Measurements from ENCODE around the gene CREB3.

CREB3 gene

DNA sequence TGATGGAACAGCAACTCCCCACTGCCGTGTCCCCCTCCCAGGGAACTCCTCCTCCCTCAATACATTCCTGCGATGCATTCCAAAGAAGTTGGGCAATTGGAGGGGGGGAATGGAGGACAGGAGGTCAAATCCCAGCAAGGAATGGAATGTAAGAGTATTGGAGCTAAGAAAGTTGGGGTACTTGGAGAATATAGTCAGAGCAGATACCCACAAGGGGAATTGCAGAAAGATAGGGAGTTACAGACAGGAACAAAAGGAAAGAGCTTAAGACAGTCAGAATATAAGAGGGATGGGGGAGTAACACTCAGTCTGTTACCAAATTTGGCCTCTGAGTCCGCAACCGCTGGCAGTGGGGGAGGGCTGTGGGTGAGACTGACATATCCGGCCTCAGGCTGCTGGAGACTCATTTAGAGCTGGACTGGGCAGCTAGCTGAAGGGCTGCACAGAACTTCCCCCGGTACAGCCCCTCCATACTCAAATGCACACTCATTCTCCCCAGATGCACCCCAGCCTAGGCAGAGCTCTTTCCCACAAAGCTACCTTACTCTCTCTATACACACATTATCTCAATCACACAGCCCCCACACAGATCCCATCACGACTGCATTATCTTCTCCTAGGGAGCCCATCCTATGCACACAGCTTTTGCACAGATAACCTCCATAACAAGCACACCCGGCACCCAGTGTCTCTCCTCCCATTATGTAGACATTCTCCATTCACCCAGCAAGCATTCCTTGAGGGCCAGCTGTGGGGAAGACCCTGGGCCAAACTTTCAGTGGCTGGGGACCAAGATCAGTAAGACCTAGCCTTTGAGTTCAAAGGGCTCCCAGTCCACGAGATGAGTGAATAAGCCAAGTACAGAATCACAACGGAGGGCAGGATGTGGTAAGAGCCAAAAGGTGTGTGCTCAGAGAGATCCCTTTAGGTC lies 4.2 kb upstream of the CREB3 start:
- DNase-seq, result no peak

DNA sequence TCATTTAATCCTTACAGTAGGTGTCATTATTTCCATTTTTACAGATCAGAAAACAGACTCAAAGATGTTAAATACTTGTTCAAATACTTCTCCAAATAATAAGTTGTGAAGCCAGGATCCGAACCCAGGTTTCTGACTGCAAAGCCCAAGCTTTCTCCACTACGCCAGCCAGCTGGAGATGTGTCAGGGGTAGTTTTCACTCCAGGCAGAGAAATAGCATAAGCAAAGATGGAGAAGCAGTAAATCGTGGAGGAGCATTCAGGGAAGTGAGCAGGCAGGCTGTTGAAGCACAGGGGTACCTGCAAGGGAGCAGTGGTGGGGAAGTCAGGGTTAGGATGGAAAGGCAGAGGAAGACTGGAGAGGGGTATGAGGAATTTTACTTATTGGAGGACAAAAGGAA lies 3.4 kb upstream of the CREB3 start:
- DNase-seq, result no peak

DNA sequence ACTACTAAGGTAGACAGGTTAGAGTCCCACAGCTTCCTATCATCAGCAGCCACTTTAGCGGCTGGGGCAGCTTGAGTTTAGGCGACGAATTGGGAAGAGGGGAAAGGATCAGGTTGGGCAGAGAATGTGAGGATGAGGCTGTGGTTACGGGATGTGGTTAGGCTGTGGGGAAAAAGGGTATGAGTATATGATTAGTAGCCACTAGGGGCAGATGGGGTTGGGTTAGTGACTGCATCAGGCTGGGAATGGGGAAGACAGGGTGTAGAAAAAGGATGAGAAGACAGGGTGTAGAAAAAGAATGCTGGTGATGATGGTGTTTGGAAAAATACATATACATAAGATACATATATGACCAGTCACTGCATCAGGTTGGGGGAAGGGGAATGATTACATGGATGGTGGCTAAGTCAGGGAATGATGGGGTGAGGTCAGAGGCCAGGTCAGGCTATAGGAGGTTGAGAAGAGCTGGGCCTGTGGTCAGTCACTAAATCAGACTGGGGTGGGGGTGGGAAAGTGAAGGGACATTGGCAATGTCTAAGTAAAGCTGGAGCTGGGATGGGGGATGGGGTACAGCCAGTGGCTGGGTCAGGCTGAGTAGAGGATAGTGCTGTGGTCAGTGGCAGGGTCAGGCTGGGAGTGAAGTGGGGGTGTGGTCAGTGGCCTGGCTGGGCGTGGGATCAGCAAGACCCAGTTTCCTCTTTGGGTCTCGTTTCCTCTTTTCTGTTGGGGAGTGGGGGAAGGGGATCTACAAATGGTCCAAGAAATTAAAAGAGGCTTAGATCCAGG lies 2.6 kb upstream of the CREB3 start:
- DNase-seq, result no peak

DNA sequence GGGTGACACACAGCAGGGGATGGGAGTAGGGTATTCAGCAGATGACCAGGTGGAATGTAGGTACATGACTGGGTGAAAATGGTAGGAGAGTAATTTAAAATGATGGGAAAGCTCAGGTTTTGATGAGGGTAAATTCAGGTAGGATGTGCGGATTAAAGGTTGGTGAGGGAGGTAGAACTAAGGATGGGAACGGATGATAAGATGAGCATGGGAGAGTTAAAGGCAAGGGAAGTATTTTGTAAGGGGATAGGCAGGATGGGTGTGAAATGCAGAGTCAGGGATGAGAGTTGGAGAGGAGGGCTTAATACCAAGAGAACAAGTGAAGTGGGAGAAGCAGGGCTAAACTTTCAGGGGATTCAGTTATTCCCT lies 2.0 kb upstream of the CREB3 start:
- no peak for DNase-seq

DNA sequence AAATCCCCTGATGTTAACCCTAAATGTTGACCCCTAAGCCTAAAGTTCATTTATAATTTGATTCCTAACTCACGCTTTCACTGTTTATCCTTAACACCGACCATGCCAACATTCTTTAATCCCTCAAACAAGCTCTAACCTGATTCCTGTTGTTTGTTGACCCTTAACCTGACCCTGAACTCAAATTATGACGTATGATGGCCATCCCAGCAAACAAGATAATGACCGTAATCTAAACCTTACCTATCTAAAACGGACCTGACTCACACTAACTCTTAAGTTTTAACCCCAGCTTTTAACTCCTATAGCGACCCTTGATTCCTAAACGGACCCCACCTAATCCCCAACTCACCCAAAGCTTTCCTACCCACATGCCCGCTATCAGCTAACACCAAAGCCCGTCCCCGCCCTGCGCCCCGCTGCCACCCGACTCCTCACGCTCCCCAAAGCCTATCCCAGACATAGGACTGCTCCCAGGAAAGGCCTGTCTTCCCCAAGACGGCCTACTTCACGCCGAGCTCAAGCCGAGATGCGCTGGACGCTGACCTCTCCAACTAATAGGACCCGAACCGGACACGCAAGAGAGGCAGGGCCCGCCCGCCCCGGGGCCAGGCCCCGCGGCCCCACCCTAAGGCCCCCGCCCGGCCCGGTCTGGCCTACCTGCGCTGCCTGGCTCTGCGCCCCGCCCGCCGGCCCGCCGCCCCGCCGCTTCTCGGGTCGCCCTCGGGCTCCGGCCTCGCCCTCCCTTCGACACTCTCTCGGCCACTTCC lies 866 bp upstream of the CREB3 start:
- DNase-seq, result no peak

DNA sequence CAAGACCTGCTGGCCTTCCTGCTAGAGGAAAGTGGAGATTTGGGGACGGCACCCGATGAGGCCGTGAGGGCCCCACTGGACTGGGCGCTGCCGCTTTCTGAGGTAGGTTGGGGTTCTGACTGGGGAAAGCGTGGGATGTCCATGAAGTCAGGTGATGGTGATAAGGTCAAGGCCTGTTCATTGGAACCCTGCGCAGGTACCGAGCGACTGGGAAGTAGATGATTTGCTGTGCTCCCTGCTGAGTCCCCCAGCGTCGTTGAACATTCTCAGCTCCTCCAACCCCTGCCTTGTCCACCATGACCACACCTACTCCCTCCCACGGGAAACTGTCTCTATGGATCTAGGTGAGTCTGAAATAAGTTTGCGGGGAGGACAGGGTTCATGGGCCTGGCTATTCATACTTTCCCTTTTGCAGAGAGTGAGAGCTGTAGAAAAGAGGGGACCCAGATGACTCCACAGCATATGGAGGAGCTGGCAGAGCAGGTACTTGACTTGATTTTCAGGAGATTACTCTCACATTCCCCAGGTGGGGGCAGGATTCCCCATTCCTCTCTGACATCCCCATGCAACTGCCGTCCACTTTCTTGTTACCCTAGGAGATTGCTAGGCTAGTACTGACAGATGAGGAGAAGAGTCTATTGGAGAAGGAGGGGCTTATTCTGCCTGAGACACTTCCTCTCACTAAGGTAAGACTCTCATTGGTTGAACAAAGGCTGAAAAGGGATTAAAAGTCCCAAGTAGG lies 505 bp downstream of the CREB3 start:
- DNase-seq, result peak; percentile 30

DNA sequence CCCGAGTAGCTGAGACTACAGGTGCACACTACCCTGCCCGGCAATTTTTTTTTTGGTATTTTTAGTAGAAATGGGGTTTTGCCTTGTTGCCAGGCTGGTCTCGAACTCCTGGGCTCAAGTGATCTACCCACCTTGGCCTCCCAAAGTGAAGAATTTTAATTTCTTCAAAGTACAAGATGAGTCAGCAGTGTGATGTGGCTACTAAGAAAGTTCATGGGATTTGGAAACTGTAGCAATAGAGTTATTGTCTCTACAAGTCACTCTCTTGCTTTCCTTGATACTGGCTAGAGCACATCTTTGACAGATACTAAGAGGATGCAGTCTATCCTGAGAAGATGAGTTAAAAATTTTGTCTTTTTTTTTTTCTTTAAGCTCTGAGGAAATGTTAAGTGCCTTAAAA lies 1.6 kb downstream of the CREB3 start:
- DNase-seq, result no peak

DNA sequence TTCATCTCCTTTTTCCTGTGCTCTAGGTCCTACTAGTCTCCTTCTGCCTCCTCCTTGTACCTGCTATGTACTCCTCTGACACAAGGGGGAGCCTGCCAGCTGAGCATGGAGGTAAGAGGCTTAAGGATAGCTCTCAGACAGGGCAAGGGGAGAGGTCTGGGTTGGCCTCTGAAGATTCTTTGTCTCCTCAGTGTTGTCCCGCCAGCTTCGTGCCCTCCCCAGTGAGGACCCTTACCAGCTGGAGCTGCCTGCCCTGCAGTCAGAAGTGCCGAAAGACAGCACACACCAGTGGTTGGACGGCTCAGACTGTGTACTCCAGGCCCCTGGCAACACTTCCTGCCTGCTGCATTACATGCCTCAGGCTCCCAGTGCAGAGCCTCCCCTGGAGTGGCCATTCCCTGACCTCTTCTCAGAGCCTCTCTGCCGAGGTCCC lies 3.8 kb downstream of the CREB3 start:
- no peak for DNase-seq

DNA sequence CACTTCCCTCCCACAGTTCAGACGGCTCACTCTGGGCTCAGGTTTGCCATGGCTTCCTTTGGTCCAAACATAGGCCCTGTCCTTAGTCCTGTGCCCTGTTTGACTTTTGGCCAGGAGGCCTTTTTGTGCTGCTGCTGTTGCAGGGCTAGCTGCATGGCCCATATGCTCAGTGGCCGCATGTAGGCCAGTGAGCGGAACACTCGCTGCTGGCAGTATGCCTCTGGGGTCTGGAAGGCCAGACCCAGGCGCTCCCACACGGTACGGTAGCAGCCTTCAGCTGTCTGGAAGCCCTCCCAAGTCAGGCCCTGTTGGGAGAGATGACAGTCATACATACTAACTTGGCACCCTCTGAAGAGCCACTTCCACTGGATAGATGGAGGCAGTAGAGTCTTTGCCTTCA lies 4.7 kb downstream of the CREB3 start:
- DNase-seq, result no peak

DNA sequence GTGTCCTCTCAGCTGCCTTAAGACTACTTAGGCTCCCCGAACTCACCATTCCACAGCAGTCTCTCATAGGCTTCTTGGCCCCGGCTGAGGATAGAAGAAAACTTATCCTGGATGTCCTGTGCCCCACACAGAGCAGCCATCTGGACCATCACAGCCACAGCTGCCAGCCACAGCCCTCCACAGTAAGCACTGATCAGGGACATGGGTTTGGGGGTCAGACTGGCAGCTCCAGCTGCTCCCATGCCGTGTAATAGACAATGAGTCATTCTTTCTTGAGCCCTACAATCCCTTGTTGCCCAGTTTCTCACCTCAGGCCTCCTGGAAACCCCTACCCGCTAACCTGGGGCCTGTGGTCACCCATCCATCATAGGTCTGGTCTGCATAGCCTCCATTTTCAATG lies 5.7 kb downstream of the CREB3 start:
- DNase-seq, result no peak

DNA sequence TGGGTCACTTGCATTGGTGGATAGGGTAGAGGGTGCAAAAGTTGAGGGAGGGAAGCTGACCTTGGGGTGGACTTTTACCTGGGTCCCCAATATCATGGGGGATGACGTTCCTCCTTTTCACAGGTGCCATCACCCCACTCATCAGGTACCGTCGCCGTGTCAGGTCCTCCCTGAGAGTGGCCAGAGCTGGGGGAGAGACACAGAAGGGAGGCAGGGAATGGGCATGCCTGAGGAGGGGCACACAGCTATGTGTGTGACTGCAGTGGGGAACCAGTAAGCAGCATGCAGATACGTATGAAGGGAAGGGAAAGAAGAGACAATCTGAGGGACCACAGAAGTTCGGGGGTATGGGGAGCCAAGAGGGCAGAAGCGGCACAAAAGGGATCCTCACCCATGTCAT lies 6.5 kb downstream of the CREB3 start:
- DNase-seq, result no peak

DNA sequence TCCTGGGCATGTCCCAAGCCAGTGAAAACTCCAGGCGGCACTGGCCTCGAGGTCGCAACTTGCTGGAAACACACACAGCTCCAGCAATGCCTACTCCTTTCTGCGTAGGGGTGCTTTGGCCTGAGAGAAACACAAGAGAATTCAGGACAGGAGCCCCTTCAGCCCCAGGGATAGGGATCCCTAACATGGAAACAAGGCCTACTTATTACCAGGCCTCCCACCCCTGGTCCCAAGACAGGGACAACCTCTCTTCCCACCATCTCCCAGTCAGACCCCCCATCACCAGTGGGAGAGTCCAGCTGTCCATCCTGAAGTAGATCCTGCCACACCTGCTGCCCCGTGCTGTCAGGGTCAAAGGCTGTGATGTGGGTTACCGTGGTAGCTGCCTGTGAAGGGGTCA lies 7.8 kb downstream of the CREB3 start:
- no peak for DNase-seq

DNA sequence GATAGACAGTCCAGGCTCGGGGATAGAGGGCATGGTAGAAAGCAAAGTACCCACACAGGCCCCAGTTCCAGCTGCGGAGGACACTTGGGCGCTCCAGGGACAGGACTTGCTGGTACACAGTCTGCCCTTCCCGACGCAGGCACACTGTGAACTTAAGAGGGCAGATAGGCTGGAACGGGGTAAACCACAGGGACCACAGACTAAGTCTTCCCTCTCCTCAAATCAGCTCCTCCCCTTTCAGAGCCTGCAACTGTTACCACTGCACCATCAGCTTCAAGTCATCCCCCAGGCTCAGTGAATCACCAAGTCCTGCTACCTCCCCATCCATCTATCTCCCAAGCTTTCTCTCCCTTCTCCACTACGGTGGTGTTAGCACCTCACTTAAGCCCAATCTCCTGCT lies 9.3 kb downstream of the CREB3 start:
- DNase-seq, result no peak

DNA sequence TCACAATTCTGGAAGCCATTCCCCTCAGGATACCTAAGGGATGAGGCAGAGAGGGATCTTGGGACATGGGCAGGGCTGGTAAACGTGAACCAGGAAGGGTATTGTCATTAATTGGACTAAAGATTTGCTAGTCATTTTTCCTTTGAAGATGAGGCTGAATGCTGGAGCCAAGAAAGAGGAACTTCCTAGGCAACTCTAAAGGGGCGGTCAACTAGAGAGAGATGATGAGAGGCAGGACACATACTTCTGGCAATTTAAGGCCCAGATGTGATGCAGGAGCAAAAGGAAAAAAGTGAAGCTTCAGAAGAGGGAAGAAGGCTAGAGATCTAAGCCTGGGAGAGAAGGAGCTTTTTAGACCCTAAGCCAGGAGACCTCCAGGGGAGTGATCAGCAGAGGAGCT lies 11.0 kb downstream of the CREB3 start:
- no peak for DNase-seq

DNA sequence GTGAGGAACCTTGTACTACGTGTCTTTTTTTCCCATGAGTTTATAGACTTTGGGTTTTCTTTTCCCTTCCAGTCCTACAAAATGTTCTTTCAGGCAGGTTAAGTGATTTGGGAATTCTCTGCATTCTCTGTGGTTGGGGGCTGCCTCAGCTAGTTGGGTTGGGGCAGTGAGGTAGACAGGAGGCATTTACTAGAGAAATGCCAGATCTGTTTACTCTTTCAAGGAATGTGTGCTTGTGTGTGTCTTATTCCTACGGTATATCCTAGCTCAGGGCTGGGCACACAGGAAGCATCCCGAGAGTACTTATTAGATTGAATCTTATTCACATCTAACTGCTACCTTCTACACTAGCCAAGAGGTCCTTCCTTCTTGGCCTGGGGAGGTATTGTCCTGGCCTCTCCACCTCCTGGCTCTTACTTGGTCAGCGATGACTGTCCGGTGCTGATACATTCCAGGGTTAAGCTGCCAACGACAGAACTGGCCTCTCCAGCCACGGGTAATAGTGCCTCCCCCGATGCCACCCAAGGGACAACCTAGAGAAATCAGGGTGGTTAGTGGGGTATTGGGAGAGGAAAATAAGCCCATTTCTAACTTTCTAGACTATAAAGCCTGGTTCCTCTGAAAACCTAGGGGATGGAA lies 11.5 kb downstream of the CREB3 start:
- no peak for DNase-seq

DNA sequence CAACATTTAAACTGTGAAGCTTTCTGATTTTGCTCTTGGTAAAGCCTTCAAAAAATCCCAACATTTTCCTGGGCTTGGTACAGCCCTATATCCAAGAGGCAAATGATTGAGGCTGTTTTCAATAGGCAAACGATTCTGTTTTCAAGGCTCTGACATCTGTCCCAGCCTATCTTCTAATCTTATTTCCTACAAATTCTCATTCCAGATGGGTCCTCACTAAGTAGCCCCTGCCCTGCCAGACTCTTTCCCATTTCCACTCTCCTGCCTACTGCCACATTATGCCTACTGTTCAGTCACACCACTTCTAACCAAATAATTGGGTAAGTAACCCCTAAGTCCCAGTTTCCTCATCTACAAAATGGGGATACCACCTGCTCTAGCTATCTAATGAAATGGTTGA lies 13.1 kb downstream of the CREB3 start:
- DNase-seq, result no peak

DNA sequence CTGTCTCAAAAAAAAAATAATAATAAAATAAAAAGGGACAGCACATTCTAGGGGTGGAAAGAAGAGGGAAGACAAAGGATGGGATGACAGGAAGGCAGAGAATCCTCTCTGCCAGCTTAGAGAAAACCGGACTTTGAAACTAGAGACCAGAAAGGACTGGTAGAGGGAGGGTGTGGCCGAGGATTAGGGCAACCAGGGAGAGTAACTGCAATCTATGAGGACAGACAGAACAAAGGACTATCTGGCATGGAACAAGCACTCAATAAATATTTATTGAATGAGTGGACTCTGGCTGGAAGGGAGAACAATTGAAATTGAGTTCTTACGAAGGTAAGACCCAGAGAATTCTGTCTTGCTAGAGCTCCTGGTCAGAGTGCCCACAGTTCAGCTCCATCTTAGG lies 14.1 kb downstream of the CREB3 start:
- DNase-seq, result no peak

DNA sequence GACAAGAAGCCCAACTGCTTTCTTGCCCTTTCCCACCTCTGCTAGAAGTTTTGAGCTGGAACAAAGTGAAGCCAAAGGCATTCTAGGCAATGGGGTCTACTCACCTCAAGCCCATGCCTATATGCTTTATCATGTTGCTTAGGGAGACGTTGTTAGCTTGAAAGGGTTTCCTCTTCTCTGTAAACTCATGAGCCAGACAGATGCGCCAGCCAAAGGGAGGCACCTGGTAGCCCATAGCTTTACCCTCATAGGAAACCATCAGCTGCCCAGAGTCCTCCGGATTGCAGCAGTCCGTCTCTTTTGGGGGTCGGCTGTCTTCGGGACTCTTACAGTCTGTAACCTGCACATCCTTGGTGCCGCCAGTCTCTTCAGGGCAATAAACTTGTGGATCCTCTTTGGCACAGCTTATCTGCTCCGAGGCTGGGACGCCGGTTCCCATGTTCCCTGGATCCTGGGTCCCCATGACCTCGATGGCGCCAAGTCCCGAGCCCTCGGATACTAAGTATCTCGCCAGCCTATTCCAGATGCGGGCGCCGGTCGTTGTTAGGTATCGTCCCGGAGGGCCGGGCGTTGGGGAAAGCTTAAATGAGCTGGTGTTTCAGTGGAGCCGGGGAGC lies 15.9 kb downstream of the CREB3 start:
- DNase-seq, result no peak

DNA sequence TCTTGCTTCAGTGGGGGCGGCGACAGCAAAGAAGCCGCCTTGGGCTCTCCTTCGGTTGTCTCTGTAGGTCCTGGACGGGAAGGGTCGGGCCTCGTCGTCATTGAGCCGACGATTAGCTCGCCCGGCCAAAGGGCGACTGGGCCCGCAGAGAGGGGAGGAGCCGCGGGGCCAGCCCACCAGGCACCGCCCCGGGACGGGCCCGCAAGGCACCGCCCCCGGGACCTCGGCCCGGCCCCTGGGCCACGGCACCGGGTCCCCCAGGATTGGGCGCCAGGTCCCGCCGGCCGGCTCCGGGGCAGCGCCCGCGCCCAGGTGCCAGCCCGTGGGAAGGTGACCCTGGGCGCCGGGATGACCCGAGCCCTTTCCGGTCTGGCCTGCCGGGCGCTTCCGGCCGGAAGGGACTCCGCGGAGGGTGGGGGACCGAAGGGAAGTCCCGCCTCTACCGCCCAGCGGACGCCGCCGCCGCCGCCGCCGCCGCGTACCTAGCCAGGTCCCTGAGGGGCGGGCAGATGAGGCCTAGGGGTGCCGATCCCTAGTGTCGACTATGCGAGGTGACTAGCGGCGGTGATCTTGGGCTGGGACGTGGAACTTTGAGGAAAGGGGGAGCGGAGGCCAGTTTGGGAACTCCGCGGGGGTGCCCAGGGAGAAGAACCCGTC lies 16.5 kb downstream of the CREB3 start, which contains the start of the genes GBA2 and RGP1:
TSS of gene GBA2 (minus strand) at position 371 of the 657 bp plus-strand sequence. CDS start 524 bp downstream, outside the sequence.
TSS of gene RGP1 (plus strand) at position 430 of the 657 bp plus-strand sequence. CDS start 469 bp downstream, outside the sequence.
- peak; percentile 49 for DNase-seq

DNA sequence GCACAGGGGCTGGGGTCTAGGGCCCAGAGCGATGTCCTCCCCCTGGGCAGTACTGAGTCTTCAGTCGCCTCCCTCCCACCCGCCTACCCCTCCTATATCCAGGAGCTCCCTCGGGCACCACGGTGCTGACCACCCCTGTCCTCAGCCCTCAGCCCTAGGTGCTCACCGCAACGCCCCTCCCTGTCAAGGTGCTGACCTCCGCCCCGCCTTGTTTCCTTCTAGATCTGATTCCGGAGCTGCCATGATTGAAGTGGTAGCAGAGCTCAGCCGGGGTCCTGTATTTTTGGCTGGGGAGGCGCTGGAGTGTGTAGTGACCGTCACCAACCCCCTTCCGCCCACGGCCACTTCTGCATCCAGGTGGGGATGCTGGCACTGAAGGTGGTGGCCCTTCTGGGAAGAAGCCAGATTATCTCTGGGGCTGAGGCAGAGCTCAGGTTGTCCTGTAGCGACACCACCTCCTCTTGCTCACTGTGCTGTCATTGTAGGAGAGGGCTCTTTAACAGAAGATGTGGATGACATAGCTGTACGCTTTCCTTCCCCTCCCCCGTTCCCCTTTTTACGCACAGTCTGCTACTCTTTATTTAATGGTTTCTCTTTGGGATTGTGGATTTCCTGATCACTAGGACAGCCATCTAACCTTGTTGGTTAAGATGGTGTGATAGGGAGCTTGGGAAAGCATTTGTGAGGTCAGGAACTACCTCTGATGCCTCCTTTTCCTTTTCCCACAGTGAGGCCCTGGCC lies 17.2 kb downstream of the CREB3 start:
- no peak for DNase-seq
